GM06990 (cell line): ENCODE measurements around the gene RGS12.

Experiments
- DNase-seq: peaks from one replicate; pipeline ENCODE4 v3.0.0-alpha.2; 2011; ENCODE audit not compliant: insufficient read length; ENCODE audit errors: extremely low read depth
- H3K27me3 ChIP-seq: replicated peaks from 2 replicates; pipeline ENCODE4 v1.6.0; 2011; ENCODE audit warnings: low read length; ENCODE audit not compliant: control insufficient read depth, insufficient read depth
- H3K36me3 ChIP-seq: 2 replicates; pipeline ENCODE4 v1.5.1; 2011; ENCODE audit warnings: low read length; ENCODE audit not compliant: control insufficient read depth, insufficient read depth
- H3K4me3 ChIP-seq: replicated peaks from 2 replicates; pipeline ENCODE4 v1.5.1; 2011; ENCODE audit warnings: low read depth, mild to moderate bottlenecking, control low read depth, low read length
- CTCF ChIP-seq: IDR thresholded peaks from 2 replicates; pipeline ENCODE4 v1.5.1; 2011; ENCODE audit warnings: low read length, control low read depth, mild to moderate bottlenecking, inconsistent platforms; ENCODE audit not compliant: insufficient read depth, poor library complexity, severe bottlenecking

Gene RGS12

DNA sequence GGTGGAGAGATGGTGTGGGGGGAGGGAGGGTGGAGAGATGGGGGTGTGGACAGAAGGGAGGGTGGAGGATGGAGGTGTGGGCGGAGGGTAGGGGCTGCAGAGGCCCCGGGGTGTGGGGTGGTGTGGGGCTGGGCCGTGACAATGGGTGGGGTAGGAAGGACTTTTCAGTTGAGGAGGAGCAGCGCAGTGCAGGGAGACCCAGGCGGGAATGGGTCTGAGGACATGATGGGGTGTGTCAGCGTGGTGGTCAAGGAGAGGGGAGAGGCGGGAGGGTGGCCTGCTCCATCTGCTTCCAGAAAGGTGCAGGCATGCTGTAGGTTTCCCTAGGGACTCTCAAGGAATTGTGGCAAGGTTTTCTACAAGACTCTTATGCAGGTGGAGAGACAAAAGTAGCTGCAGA, 48.9 kb downstream of the RGS12 start:
- Histone ChIP-seq H3K27me3 (no peaks in the 10 kb centered on the region), H3K36me3 (no peaks in the 10 kb centered on the region), H3K4me3 (no peak overlapping the region)
- no peak for TF ChIP-seq CTCF
- no peak for DNase-seq

- Histone ChIP-seq H3K36me3 (no peaks in the 10 kb centered on the region), H3K4me3 (no peak overlapping the region), H3K27me3 (no peaks in the 10 kb centered on the region)
- no peak for DNase-seq
- TF ChIP-seq CTCF = no peak
Observed at GRCh38 chr4:3342182-3342854, 49.5 kb downstream of the RGS12 start.
